ENCODE results near the gene PWP1. TPM values are rescaled to one million over a fixed set of nuclear protein-coding genes. Genes with fewer than 3 reads are reported as not detected.

Gene PWP1
- total and polyA plus RNA-seq, 3 donors from 2014 or later, result 55.7 to 90.4 (median 65.7) TPM

- TF ChIP-seq CTCF (IDR thresholded peaks at IDR 0.05), result no peak
- TF ChIP-seq POLR2A (IDR thresholded peaks at IDR 0.05), result no peak
- no peak for DNase-seq
- intact Hi-C loops (cut with DNase I; ENCODE audit: low total_unique reads), result no loop called here
- H3K36me3 ChIP-seq (ENCODE audit: low read depth, missing control alignments), result no peaks in the 10 kb centered on the region
- H3K27me3 ChIP-seq, result no peaks in the 10 kb centered on the region
- no peaks in the 10 kb centered on the region for H3K9me3 ChIP-seq
- no peaks in the 10 kb centered on the region for H3K4me1 ChIP-seq
- H3K4me3 ChIP-seq, result no peak overlapping the region
- WGBS, 2 donors, result 93 to 98% methylated on average over 4 of the region's 4 CpGs
- no peak overlapping the region for H3K27ac ChIP-seq
These were observed 45.8 kb downstream of the PWP1 start for GRCh38 chr12:107731366-107731765.

GRCh38 chr12:107732365-107732764 lies 46.8 kb downstream of the PWP1 start:
- no peak overlapping the region for H3K4me3 ChIP-seq
- no peaks in the 10 kb centered on the region for H3K4me1 ChIP-seq
- no peaks in the 10 kb centered on the region for H3K9me3 ChIP-seq
- no peak for DNase-seq
- no peak overlapping the region for H3K27ac ChIP-seq
- no peak for TF ChIP-seq CTCF (IDR thresholded peaks at IDR 0.05)
- no peak for TF ChIP-seq POLR2A (IDR thresholded peaks at IDR 0.05)
- H3K27me3 ChIP-seq, result no peaks in the 10 kb centered on the region
- WGBS, 2 donors, result 82 to 92% methylated on average over 3 of the region's 3 CpGs
- no peaks in the 10 kb centered on the region for H3K36me3 ChIP-seq (ENCODE audit: low read depth, missing control alignments)
- intact Hi-C loops (cut with DNase I; ENCODE audit: low total_unique reads), result no loop called here

- no peaks in the 10 kb centered on the region for H3K9me3 ChIP-seq
- TF ChIP-seq POLR2A (IDR thresholded peaks at IDR 0.05) (no peak), CTCF (IDR thresholded peaks at IDR 0.05) (no peak)
- no peak for DNase-seq
- H3K4me3 ChIP-seq, result no peak overlapping the region
- H3K4me1 ChIP-seq, result no peaks in the 10 kb centered on the region
- H3K27ac ChIP-seq, result no peak overlapping the region
- intact Hi-C loops (cut with DNase I; ENCODE audit: low total_unique reads), result no loop called here
- H3K27me3 ChIP-seq, result no peaks in the 10 kb centered on the region
- H3K36me3 ChIP-seq (ENCODE audit: low read depth, missing control alignments), result no peaks in the 10 kb centered on the region
- WGBS, 2 donors, result 90 to 91% methylated on average over 5 of the region's 5 CpGs
These were observed 48.5 kb downstream of the PWP1 start for GRCh38 chr12:107734139-107734538.

- DNase-seq, result no peak
- H3K4me1 ChIP-seq, result no peaks in the 10 kb centered on the region
- no peak overlapping the region for H3K27ac ChIP-seq
- H3K27me3 ChIP-seq, result no peaks in the 10 kb centered on the region
- H3K9me3 ChIP-seq, result no peaks in the 10 kb centered on the region
- H3K36me3 ChIP-seq (ENCODE audit: low read depth, missing control alignments), result no peaks in the 10 kb centered on the region
- no peak overlapping the region for H3K4me3 ChIP-seq
- intact Hi-C loops (cut with DNase I; ENCODE audit: low total_unique reads), result no loop called here
- 86 to 94% methylated on average over 2 of the region's 2 CpGs for WGBS, 2 donors
- TF ChIP-seq CTCF (IDR thresholded peaks at IDR 0.05), result no peak
- TF ChIP-seq POLR2A (IDR thresholded peaks at IDR 0.05), result no peak
These were observed 50.2 kb downstream of the PWP1 start for GRCh38 chr12:107735763-107736162.

GRCh38 chr12:107736914-107737313 lies 51.3 kb downstream of the PWP1 start:
- intact Hi-C loops (cut with DNase I; ENCODE audit: low total_unique reads), result no loop called here
- no peaks in the 10 kb centered on the region for H3K36me3 ChIP-seq (ENCODE audit: low read depth, missing control alignments)
- 88 to 95% methylated on average over 4 of the region's 4 CpGs for WGBS, 2 donors

More at GRCh38 chr12:107736914-107737313, 51.3 kb downstream of the PWP1 start:
- no peak for TF ChIP-seq POLR2A (IDR thresholded peaks at IDR 0.05)
- no peak for TF ChIP-seq CTCF (IDR thresholded peaks at IDR 0.05)
- H3K4me1 ChIP-seq, result no peaks in the 10 kb centered on the region
- H3K9me3 ChIP-seq, result no peaks in the 10 kb centered on the region
- H3K27me3 ChIP-seq, result no peaks in the 10 kb centered on the region
- H3K27ac ChIP-seq, result no peak overlapping the region
- H3K4me3 ChIP-seq, result no peak overlapping the region
- no peak for DNase-seq
